ENCODE results near the gene SERF1A.
"Not testable (repeated sequence)": the region's sequence is repeated elsewhere in the genome, so short reads cannot be mapped to it uniquely, and the experiment has no call there.

SERF1A gene

GRCh38 chr5:70900533-70901271, at the start of gene SERF1A:
Gene SERF1A, plus strand, starts transcription at chr5:70900669. Its CDS starts 201 bp downstream, at chr5:70900870.
- not testable (repeated sequence) for DNase-seq (ENCODE audit: low read depth in 3 of 3)

GRCh38 chr5:70866778-70867177, 33.7 kb upstream of the SERF1A start:
- not testable (repeated sequence) for DNase-seq (ENCODE audit: low read depth in 3 of 3)

GRCh38 chr5:70870626-70871025, 29.8 kb upstream of the SERF1A start:
- DNase-seq (ENCODE audit: low read depth in 3 of 3), result not testable (repeated sequence)

DNA sequence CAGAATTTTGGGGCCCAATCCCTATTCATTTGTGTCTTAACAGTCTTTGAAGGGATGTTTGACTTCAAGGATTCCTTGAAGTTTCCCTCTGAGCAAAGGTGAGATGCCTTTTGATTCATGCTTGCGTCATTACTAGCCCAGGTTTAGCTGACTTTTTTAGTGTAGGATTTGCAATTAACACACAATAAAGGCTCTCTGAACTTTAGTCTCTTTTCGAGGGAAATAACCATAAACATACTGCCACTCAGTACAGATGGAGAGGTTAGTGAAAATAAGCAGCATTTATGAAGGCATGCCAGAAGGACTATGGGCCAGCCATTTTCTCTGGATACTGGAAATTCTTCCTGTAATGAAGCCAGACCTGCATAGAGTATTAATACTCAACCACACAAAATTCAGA, 4.4 kb upstream of the SERF1A start:
- DNase-seq (ENCODE audit: low read depth in 3 of 3), result not testable (repeated sequence)

DNA sequence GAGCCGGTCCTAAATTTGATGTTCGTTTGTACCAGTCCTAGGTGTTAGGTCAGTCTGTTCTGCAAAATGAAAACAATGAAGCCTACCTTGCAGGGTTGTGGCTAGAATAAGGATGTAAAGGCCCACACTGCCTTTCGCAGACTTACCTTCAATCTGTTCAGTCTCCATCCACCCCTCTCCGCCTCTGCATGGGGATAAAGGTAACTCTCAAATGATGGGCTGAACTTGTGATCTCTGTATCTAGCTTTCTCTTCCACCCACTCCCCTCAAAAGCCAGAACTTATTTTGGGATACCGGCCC, 753 bp downstream of the SERF1A start:
- DNase-seq (ENCODE audit: low read depth in 3 of 3), result not testable (repeated sequence)

DNA sequence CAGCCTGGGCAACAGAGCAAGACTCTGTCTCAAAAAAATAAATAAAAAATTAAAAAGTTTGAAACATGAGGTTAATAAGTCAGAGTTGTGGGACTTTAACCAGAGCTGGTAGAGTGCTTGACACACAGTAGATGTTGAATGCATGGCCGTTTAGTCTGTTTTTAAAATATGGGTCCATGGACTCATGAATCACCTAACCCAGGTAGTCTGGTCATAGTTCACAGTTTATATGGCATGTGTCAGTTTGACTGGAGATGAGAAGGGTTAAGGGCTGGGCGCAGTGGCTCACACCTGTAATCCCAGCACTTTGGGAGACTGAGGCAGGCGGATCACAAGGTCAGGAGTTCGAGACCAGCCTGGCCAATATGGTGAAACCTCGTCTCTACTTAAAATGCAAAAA, 6.2 kb downstream of the SERF1A start:
- DNase-seq (ENCODE audit: low read depth in 3 of 3), result not testable (repeated sequence)

- DNase-seq (ENCODE audit: low read depth in 3 of 3), result not testable (repeated sequence)
Measured at GRCh38 chr5:70916829-70917228, 16.4 kb downstream of the SERF1A start.

DNA sequence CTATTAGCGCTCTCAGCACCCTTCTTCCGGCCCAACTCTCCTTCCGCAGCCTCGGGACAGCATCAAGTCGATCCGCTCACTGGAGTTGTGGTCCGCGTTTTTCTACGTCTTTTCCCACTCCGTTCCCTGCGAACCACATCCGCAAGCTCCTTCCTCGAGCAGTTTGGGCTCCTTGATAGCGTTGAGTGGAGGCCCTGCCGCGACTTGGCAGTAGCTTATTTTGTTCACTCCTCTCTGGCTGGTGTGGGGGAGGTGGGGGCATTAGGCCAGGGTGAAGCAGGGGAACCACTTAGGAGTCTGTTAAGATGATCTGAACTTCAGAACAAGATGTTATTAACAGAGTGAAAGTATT, 24.7 kb downstream of the SERF1A start:
- DNase-seq (ENCODE audit: low read depth in 3 of 3), result not testable (repeated sequence)

GRCh38 chr5:70931709-70932368, 31.4 kb downstream of the SERF1A start:
- not testable (repeated sequence) for DNase-seq (ENCODE audit: low read depth in 3 of 3)

DNA sequence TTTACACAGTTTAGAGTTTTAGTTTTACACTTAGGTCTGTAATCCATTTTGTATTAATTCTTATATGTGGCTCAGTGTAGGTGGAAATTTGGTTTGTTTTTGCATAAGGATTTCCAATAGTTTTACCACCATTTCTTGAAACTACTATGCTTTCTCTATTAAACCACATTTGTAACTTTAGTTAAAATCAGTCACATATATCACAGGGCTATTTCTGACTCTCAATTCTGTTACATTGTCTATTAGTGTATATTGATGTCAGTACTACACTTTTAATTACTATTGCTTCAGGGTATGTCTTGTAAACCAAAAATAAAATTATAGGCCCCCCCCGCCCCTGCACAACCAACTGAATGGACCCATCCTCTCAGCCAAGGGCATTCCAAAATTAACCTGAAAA, 32.1 kb downstream of the SERF1A start:
- not testable (repeated sequence) for DNase-seq (ENCODE audit: low read depth in 3 of 3)

- not testable (repeated sequence) for DNase-seq (ENCODE audit: low read depth in 3 of 3)
Measured at GRCh38 chr5:70953068-70953467, 52.6 kb downstream of the SERF1A start.

All from stimulated activated CD4-positive, alpha-beta T cell treated with anti-CD3 and anti-CD28 coated beads, TNF-alpha, amount 100 ng/mL, for 48 hours (primary cell).